Measurements from ENCODE around the gene RASSF9.

The RASSF9 gene

DNA sequence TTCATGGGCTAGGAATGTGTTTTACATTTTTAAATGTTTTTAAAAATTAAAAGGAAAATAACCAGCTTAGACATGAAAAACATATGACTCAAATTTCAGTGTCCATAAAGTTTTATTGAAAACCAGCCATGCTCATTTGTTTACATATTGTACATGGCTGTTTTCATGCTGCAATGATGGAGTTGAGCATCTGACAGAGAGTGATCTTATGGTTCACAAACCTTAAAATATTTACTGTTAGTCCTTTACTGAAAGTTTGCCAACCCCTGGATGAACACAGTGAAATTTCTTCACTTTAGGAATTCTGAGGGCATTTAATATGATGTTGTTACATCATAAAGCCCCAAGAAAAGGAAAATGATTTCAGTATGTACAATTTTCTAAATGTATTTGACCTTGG lies 16.1 kb downstream of the RASSF9 start:
- no peak for DNase-seq

DNA sequence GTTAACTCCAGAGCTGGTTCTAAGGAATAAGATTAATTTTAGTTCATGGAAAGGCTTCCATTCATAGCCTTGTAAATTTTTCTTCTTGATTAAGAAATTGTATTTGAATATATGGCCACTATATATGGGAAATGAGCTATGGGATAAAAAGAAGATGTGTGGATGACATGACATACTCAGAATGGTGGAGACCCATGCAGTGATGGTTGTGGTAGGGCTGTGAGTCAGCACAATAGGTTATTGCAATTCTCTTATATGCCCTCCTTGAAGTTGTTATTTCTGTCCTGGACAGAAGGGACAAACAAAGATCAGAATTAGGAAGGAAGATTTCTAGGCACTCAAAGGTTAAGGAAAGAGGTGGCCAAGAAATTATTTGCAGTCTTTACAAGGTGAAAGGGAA lies 21.5 kb downstream of the RASSF9 start:
- DNase-seq: no peak

DNA sequence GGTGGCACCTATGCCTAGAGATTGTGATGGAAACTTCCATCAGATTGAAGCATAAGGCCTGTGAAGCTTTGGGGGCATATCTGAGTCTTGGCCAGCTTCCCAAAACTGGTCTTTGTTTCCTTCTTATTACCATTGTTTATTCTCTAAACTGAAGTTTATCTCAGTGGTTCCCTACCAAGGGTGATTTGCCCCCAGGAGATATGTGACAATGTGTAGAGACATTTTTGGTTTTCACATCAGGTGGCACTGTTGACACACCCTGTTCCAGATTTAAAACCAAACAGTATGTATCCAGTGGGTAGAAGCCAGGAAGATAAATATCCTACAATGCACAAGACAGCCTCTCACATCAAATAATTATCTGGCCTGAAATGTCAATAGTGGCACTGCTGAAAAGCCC lies 22.1 kb downstream of the RASSF9 start:
- DNase-seq: peak; percentile 98

DNA sequence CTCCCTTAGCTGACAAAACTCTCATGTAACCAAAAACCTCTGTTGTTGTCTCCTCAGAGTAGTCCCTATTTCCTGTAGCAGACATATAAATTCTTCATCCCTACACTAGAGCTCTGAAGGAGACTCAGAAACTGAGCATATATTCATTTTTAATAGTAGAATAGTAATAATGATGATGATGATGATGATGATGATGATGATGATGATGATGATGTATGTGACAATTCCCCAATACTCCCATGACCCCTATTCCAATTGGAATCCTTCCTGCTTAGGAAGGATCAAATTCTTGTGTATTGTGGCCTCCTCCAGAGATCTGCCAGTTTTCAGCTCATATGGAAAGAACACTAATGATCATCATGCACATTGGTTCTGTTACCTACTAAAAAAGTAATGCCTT lies 26.7 kb downstream of the RASSF9 start:
- DNase-seq: no peak

DNA sequence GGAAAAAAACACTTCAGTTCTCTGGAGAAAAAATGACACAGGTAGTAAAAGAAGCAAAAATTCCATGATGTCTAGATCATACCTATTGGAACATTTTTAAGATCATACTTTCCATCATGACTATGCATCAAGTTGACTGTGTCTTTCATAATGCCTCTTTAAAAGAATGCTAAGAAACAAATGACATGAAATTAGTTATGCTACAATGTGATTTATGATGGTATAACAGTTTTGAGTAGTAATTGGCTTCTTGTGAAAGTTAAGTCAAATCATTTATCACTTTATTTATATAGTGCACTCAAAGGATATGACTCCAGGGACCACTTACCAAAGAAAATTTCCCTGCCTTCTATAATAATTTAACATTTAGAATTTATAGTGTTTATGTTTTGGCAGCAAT lies 28.5 kb downstream of the RASSF9 start:
- DNase-seq: no peak

DNA sequence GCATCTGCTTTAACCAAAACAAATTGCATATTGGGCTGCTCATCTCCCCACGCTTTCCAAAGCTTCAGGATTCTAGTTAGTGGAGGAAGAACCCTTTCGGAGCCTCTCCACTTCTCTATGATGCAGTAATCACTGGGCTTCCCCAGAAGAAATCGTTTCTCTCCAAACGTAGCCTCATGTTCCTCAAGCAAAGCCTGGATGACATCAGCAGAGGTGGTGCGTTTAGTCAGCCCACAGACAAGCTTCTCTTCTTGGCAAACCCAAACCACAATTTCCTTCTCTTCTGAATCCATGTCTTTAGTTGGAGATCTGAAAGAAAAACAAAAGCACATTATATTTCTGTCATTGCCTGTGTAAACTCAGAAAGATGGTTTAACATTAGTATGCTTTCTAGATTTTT lies 30.6 kb downstream of the RASSF9 start:
- no peak for DNase-seq

DNA sequence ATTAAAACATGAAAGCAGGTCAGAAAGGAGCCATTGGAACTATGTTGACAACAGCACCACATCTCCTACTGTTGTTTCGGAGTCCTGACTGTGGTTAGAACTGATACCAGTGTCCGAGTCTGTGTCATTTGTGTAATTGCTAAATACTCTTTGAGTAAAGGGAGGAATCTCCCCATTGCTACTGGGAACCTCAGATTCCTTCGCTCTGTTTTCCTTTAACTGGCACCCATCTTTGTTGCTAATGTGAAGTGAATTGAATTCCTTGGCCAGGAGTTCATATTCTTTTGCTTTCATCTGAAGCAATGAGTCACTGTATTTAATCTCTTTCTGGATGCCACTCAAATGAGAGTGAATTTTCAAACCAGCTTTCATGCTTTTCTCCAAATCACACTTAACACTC lies 31.5 kb downstream of the RASSF9 start:
- DNase-seq: no peak

DNA sequence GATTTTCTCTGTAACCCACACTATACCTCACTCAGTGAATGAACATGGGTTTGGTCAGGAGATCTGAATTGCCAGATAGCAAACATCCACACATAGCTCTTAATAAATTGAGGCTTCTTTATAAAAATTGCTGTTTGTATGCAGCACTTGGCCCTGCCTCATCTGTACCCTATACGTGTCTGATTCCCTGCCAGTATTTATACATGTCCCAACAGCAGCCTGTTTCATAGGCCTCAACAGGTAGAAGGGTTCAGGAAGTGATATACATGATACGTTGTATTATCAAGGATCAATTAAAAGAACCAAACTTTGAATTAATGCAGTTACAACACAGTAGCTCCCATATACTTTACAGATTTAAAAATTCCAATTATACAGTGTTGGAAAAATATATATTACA lies 32.3 kb downstream of the RASSF9 start:
- DNase-seq: no peak

DNA sequence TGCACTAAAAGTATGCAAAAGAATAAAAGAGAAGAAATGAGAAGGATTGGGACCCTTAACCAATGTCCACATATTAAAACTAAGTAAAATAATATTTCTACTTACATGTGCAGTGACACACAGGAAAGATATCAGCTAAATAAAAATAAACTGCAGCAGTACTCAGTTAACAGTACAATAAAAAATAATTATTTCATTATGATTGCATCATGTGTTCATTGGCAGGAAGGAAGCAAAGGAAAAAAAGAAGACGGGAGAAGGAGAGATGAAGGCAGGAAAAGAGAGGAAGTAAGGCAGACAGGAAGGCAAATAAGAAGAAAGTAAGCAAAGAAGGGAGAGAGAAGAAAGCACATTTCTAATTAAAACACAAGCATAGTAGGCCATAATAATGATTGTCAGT lies 33.0 kb downstream of the RASSF9 start:
- no peak for DNase-seq

DNA sequence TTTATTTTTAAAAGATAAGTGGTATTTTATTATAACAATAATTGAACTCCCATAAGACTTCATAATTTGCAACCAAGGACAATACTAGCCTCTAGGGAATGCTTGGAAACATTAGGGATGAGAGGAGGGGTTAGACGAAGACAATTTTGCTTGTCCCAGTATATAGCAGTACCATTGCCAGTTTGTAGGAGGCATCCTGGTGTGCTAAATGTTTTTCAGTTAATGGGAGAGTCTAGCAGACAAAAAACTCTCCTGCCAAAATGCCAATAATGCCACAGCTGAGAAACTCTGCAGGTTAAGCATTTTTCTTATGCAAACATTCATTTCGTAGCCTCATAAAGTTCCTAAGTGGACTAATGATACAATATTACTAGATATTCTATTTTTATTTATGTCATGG lies 38.1 kb downstream of the RASSF9 start:
- no peak for DNase-seq

DNA sequence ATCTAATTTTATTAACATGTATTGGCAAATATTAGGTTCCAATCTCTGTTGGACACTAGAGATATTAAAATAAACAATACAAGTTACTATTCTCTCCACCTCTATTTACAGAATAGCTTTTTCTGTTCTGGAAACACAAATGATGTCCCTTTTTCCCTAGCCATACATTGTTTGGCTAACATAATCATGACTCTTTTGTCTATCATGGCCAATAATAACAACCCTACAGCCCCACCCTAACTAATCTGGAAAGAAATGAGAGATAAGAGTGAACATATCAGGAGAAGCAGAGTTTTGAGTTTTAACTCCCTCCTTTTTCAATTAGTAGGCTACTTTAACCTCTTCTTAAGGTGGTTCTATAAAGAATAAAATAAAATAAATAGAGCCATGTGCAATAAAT lies 40.2 kb downstream of the RASSF9 start:
- no peak for DNase-seq

DNA sequence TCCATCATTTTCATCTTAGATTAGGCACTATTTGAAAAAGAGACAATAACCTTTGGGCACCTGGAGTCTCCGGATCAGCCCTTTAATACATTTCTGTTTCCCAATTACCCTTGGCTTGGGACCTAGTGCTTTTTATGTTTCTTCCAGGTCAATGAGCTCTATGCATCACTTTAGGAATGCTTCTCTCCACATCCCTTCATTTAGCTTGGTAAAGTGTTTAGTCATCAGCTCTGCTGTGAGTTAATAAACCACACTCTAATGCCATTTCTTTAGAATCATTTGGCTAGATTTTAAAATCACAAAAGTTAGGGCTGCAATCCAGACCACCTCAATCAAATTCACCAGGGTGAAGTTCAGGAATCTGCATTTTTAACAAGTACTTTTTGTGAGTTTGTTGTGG lies 41.7 kb downstream of the RASSF9 start:
- DNase-seq: no peak

DNA sequence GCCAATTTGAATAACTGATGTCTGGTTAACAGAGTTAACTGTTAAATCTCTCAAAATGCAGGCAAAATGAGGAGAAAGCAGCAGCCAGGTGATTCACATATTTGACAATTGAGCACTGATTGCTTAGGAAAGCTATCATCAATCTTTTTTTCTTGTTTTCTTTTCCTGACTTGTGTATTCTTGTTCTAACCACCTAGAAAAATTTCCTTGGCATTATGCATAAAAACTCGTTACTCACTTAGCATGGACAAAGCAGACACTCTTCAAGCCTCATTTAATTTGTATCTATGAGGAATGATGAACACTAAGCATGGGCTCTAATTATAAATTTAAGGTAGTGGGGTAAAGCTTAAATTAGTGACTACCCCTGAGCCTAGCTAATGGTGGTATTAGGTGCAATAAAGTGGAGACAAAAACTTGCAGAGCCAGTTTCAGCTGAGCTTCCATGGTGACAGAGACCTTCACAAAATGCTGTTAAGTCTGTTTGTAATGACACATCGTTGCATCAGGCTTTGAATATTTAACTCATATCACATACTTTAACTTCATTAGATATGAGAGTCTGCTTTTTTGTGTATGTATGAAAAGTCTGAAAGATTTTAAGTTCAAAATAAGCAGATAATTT lies 52.0 kb downstream of the RASSF9 start:
- DNase-seq: peak; percentile 34

DNA sequence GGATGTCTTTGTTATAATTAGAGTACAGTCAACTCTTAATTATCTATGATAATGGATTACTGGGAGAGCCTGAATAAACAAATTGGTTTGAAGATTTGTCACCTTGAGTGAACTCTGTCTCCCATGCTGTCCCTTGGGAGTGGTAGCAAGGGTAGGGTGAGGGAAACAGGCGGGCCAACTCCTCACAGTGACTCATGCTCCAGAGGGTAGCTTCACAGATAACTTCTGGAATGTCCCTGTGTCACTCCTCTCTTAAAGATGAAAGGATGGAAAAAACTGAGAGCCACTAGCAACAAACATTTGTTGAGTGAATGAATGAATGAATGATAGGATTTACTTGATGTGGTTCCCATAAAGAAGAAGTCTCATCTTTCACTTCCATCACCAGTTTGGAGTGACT lies 53.5 kb downstream of the RASSF9 start:
- no peak for DNase-seq

DNA sequence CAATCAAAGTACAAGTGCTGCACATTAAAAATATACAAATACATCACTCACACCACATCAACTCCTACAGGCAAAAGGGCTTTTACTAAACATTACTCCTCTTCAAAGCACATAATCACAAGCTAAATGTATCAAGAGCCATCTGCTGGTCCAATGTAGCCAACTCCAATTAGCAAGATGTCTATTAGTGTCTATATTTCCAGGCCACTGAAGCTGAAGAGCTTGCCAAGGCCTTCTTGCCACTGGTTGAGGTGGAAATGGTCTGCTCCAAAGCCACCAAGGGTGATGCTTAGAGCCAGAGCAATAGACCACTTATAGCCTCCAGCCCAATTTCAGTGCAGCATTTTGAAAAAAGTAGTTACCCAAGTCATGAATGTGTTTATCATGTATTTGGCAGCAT lies 54.4 kb downstream of the RASSF9 start:
- peak; percentile 66 for DNase-seq

DNA sequence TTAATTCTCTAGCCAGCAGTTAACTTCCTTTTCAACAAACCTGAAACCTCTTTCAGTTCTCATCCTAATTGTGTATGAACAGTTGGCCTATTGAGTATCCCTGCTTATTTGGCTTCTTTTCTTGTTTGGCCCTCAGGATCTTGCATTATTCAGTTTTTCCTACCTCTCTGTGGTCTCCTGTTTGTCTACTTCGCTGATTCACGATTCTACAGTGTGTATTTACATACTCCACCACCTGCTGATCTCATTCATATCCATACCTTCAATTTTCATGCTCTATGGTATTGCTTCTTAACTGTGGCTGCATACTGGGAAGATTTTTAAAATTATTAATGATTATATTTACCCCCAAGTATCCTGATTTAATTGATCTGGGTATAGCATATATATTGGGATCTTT lies 56.4 kb downstream of the RASSF9 start:
- DNase-seq: peak; percentile 29

DNA sequence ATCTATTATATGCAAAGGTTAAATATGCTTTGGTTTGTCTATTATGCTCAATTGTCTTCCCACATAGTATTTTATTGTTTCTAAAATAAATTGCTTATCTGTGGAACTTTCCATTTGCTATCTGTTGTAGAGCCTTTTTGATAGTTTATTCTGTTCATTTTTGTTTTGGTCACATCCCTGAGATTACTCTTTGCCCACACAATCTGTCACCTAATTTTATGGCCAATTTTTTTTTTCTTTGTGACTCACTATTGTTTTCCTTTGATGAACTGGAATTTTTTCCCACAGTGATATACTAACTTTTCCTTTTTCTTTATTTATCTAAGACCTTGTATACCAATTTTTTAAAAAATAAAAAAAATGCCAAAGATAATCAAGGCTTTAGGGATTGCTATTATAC lies 61.1 kb downstream of the RASSF9 start:
- no peak for DNase-seq

DNA sequence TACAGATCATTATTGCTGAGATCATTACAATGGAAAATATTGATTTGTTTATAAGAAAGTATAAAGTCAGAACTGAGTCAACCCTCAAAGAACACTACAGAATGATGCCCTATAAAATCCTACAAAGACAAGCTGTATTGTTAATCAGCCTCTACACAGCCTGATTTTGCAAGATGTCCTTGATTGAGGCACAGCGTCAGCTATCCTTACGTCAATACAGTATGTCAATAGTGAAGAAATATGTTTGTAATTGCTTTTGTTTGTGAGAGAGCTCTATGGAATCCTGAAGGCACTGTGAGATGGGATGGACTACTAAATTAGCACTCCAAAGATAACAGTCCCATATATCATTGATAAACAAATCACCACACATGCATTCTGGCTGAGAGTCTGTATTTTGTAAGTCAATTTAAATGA lies 70.7 kb downstream of the RASSF9 start:
- DNase-seq: peak; percentile 45

DNA sequence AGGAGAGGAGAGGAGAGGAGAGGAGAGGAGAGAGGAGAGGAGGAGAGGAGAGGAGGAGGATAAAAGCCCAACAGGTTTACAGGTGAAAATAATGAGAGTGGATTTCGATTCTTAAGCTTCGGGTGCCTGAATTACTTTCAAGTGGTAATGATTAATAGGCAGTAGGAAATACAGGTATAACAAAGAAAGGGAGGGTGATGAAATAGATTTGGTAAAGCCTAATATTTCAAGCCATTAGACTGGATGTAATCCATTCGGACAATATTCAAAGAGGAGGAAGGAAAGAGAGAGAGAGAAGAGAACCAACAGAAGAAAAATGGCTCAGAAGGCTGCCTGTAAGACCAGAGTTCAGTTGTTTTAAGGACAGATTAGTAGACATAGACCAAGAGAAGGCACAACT lies 76.6 kb downstream of the RASSF9 start:
- no peak for DNase-seq

DNA sequence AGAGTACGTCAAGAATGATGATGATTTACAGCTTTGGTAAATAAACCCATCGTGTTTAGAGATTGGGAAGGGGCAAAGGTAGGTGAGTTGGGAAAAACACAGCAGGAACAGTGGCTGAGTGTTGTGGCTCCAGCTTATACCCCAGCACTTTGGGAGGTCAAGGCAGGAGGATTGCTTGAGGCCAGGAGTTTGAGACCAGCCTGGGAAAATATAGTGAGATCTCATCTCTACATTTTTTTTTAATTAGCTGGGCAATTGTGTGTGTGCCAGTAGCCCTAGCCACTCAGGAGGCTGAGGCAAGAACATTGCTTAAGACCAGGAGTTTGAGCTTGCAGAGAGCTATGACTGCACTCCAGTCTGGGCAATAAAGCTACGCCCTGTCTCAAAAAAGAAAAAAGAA lies 77.1 kb downstream of the RASSF9 start:
- DNase-seq: no peak

DNA sequence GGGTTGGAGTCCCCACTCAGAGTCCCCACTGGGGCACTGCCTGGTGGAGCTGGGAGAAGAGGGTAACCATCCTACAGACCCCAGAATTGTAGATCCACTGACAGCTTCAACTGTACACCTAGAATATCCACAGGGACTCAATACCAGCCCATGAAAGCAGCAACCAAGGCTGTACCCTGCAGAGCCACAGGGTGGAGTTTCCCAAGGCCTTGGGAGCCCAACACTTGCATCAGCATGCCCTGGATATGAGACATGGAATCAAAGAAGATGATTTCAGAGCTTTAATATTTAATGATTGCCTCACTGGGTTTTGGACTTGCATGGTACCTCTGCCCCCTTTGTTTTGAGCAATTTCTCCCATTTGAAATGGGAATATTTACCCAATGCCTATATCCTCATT lies 80.4 kb downstream of the RASSF9 start:
- DNase-seq: no peak

Data from COR-L47 (cell line).